ENCODE measurements around the gene MFSD6.

DNA sequence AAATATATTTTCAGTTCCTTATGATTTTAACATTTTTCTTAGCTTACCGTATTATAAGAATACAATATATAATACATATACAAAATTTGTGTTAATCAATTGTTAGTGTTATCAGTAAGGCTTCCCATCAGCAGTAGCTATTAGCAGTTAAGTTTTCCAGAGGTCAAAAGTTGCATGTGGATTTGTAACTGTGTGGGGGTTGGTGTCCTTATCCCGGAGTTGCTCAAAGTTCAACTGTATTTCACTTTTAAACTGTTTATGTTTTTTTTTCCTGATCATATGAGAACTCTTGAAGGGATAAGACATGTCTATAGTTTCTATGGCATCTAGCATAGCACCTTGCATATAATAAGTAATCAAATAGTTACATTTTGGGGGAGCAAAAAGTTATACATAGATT is 11.9 kb upstream of the MFSD6 start:
- TF ChIP-seq, protein P1, sequence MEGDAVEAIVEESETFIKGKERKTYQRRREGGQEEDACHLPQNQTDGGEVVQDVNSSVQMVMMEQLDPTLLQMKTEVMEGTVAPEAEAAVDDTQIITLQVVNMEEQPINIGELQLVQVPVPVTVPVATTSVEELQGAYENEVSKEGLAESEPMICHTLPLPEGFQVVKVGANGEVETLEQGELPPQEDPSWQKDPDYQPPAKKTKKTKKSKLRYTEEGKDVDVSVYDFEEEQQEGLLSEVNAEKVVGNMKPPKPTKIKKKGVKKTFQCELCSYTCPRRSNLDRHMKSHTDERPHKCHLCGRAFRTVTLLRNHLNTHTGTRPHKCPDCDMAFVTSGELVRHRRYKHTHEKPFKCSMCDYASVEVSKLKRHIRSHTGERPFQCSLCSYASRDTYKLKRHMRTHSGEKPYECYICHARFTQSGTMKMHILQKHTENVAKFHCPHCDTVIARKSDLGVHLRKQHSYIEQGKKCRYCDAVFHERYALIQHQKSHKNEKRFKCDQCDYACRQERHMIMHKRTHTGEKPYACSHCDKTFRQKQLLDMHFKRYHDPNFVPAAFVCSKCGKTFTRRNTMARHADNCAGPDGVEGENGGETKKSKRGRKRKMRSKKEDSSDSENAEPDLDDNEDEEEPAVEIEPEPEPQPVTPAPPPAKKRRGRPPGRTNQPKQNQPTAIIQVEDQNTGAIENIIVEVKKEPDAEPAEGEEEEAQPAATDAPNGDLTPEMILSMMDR (IDR thresholded peaks at IDR 0.05), result no peak
- no peak for TF ChIP-seq EP300 (IDR thresholded peaks at IDR 0.05)
- TF ChIP-seq POLR2A (IDR thresholded peaks at IDR 0.05), result no peak

Data from ovary (tissue), 3 donors.